Measurements from ENCODE around the gene INSYN2A. TPM values are rescaled to one million over a fixed set of nuclear protein-coding genes. Genes with fewer than 3 reads are reported as not detected.

INSYN2A gene
- total RNA-seq (2022; extraction: Qiagen RNA extraction; ENCODE audit: low read depth), result 1.5 to 2.1 TPM (median 1.5 TPM) in 5 replicates

GRCh38 chr10:127196282-127197153 is at the start of gene INSYN2A:
INSYN2A (minus strand) TSS chr10:127196591; CDS start chr10:127176395, 20,196 bp downstream.

Data from A549 treated with RU486 at 1 μM for 4 hours (cell line).